ENCODE data around the gene SLC25A30. TPM values are rescaled to one million over a fixed set of nuclear protein-coding genes. Genes with fewer than 3 reads are reported as not detected.
A peak's percentile ranks its signal among the peaks of the same experiment; 100 is the strongest.

The SLC25A30 gene
- total RNA-seq, 1 experiment from 2014 or later: 26.0 TPM

- no peak for TF ChIP-seq CTCF (conservative IDR thresholded peaks at IDR 0.05; ENCODE audit: low read depth, low read length)
- no peak for TF ChIP-seq EZH2 (IDR thresholded peaks at IDR 0.05; ENCODE audit: borderline replicate concordance, low read depth, low read length, poor library complexity, severe bottlenecking)
- Histone ChIP-seq H3K36me3 (ENCODE audit: insufficient read depth, low read length, poor library complexity, severe bottlenecking) (no peaks in the 10 kb centered on the region), H3K27ac (ENCODE audit: low read depth, low read length, poor library complexity, severe bottlenecking) (no peak overlapping the region), H3K4me3 (ENCODE audit: low read depth, low read length, poor library complexity, severe bottlenecking) (no peak overlapping the region), H3K9me3 (ENCODE audit: low read depth, low read length, poor library complexity, severe bottlenecking) (peaks cover 5% of the 10 kb centered on the region), H3K4me1 (ENCODE audit: insufficient read depth, low read length, poor library complexity, severe bottlenecking) (peaks cover 7% of the 10 kb centered on the region), H3K27me3 (replicated peaks; ENCODE audit: insufficient read depth, low read depth, low read length, poor library complexity) (no peaks in the 10 kb centered on the region)
- DNase-seq (ENCODE audit: low spot score): no peak
- CTCF ChIA-PET: no interaction called here
- POLR2A ChIA-PET (ENCODE audit: low non-redundant PET): no interaction called here
- no TSS peak for BruUV-seq (replicated peaks)
- intact Hi-C loops (cut with micrococcal nuclease; ENCODE audit: unreplicated experiment): no loop called here
Observed at GRCh38 chr13:45368005-45368404, 50.2 kb downstream of the SLC25A30 start.

- Histone ChIP-seq H3K27ac (ENCODE audit: low read depth, low read length, poor library complexity, severe bottlenecking) (no peak overlapping the region), H3K9me3 (ENCODE audit: low read depth, low read length, poor library complexity, severe bottlenecking) (peaks cover 5% of the 10 kb centered on the region), H3K27me3 (replicated peaks; ENCODE audit: insufficient read depth, low read depth, low read length, poor library complexity) (no peaks in the 10 kb centered on the region), H3K4me1 (ENCODE audit: insufficient read depth, low read length, poor library complexity, severe bottlenecking) (peaks cover 7% of the 10 kb centered on the region), H3K4me3 (ENCODE audit: low read depth, low read length, poor library complexity, severe bottlenecking) (no peak overlapping the region), H3K36me3 (ENCODE audit: insufficient read depth, low read length, poor library complexity, severe bottlenecking) (no peaks in the 10 kb centered on the region)
- CTCF ChIA-PET: interaction anchor here (0.6 to 0.7 kb wide), 2 partner anchors 683 to 782 kb away, joined by 3 to 8 read pairs; no protein-coding TSS in a partner anchor
- BruUV-seq (replicated peaks): no TSS peak
- peak; percentile 57 for DNase-seq (ENCODE audit: low spot score)
- intact Hi-C loops (cut with micrococcal nuclease; ENCODE audit: unreplicated experiment): no loop called here
- TF ChIP-seq CTCF (conservative IDR thresholded peaks at IDR 0.05; ENCODE audit: low read depth, low read length) (no peak), EZH2 (IDR thresholded peaks at IDR 0.05; ENCODE audit: borderline replicate concordance, low read depth, low read length, poor library complexity, severe bottlenecking) (no peak)
- POLR2A ChIA-PET (ENCODE audit: low non-redundant PET): no interaction called here
Observed at GRCh38 chr13:45367358-45367757, 50.8 kb downstream of the SLC25A30 start.

GRCh38 chr13:45365558-45365885 lies 52.7 kb downstream of the SLC25A30 start:
- ChIA-PET CTCF (no interaction called here), POLR2A (ENCODE audit: low non-redundant PET) (no interaction called here)
- Histone ChIP-seq H3K4me1 (ENCODE audit: insufficient read depth, low read length, poor library complexity, severe bottlenecking) (peaks cover 3% of the 10 kb centered on the region), H3K4me3 (ENCODE audit: low read depth, low read length, poor library complexity, severe bottlenecking) (no peak overlapping the region), H3K9me3 (ENCODE audit: low read depth, low read length, poor library complexity, severe bottlenecking) (peaks cover 5% of the 10 kb centered on the region), H3K27ac (ENCODE audit: low read depth, low read length, poor library complexity, severe bottlenecking) (no peak overlapping the region), H3K27me3 (replicated peaks; ENCODE audit: insufficient read depth, low read depth, low read length, poor library complexity) (no peaks in the 10 kb centered on the region), H3K36me3 (ENCODE audit: insufficient read depth, low read length, poor library complexity, severe bottlenecking) (no peaks in the 10 kb centered on the region)
- DNase-seq (ENCODE audit: low spot score): no peak
- intact Hi-C loops (cut with micrococcal nuclease; ENCODE audit: unreplicated experiment): no loop called here
- no peak for TF ChIP-seq EZH2 (IDR thresholded peaks at IDR 0.05; ENCODE audit: borderline replicate concordance, low read depth, low read length, poor library complexity, severe bottlenecking)
- TF ChIP-seq CTCF (conservative IDR thresholded peaks at IDR 0.05; ENCODE audit: low read depth, low read length): no peak
- BruUV-seq (replicated peaks): no TSS peak
